GM18498 (cell line): Measurements from ENCODE around the gene SVBP.
"Not testable (repeated sequence)": the region's sequence is repeated elsewhere in the genome, so short reads cannot be mapped to it uniquely, and the experiment has no call there.

Experiments used
- ATAC-seq: cut with Tn5 transposase; IDR thresholded peaks from one replicate; pipeline ENCODE4 v1.9.1; 2021; ENCODE audit warnings: mild to moderate bottlenecking, moderate library complexity; ENCODE audit not compliant: unreplicated experiment

Gene SVBP

DNA sequence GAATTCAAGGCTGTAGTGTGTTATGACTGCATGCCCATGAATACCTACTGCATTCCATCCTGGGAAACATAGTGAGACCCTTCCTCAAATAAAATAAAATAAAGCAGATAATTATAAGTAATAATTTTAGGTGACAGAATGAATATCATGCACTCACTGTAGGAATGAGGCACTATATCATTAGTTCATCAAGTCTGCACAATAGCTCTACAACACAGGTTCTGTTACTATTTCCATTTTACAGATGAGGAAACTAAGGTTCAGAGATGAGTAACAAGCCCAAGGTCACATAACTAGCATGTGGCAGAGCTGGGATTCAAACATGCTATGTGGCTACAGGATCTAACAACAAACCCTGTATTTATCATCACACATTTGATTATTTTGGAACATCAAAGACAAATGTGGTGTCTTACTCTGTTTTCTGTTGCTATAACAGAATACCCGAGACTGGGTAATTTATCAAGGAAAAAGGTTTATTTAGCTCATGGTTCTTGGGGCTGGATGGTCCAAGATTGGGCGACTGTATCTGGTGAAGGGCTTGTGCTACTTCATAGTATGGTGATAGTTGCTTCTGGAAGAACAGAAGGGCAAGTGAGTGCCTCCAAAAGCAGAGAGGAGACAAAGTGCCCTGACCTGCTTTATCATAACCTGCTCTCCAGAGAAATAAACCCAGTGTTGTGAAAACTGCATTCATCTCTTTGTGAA lies 24.4 kb upstream of the SVBP start:
- no peak for ATAC-seq

DNA sequence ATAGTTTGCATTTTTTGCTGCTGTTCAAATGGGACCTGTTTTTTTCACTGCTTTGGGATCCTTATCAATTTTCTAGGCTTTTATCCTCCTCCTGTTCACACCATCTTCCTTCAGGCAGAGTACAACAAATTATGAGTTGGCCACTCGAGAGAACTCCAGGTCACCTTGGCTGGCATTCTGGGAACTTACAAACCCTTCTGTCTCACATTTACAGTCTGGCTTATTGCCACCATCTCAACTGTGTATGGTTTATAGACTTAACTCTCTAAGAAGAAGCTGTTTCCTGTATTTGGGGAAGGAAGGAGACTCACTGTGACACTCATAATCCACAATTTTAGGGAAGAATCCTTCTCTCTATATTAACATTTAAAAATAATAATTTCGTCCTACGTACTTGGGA lies 23.8 kb upstream of the SVBP start:
- ATAC-seq: no peak

DNA sequence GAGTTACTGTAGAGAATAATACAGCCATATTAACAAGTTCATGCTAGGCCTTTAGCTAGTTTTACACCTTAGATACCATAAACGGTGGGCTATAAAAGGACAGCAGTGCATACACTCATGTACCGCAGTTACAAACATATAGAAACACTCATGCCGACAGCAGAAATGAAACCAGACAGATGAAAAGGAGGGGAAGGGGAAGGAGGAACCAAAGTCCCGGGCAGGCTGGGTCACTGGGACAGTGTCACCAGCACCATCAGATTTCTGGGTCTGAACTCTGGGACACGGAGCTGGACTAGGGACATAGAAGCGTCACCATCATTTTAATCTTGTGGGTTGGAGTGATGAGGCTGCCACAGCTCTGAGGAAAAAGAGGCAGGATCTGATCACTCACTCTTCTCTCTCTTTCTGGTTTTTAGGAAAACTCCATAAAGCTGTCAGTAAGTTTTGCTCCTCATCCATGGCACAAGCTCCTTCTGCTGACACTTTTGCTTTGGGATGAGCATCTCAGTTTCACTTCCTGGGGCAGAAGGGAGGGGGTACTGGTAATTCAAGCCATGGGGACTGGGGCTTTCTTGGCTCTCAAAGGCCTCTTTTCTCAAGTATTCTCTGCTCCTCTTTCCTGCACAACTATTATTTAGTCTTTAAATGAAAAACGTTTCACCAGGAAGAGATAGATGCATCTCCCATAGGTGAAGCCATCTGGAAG lies 21.4 kb upstream of the SVBP start:
- no peak for ATAC-seq

DNA sequence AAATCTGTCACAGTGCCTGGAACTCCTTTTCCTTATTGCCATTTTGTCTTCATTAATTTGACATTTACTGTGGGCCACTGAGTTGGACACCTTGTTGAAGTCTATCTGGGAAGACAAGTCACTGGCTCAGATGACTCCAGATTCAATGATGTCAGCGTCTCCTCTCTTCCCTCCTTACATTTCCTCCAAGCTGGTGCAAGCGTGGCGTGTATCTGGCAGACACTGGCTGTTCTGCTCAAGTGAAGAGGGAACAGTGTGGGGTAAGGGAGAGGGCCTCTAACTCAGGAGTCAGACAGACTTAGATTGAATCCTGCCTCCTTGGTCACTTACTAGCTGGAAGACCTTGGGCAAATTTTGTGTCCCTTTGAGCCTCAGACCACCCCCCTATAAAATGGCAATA lies 20.5 kb upstream of the SVBP start:
- no peak for ATAC-seq

DNA sequence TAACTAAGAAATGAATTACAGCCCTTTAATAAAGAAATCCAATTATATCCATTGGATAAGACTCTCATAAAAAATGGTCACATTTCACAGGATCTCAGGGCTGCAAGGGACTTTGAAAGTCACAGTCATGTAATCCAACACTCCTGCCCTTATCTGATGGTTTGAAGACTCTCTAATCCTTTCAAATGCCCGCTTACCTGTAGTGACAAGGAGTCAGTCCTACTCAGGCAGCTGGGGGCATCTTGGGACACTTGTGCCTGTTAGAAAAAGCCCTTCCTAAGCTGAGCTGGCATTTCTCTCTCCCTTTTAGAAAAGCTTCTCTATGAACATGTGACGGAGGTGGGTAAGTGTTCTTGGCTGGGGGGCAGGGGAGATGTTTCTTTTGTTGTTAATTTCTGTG lies 18.2 kb upstream of the SVBP start:
- ATAC-seq: no peak

DNA sequence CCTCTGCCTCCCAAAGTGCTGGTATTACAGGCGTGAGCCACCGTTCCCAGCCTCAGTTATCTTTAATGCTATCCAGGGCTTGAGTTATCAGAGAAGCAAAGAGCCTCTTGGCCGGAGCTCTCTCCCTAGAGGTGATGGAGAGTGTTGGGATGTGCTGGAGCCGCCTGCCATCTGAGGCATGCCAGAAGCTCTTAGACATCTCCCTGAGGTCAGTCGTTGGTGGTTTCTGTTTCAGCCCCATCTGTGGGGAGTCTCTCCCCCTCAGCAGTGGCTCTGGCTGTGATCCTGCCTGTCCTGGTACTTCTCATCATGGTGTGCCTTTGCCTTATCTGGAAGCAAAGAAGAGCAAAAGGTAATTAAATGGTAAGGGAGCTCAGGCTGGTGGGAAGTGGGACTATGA lies 17.6 kb upstream of the SVBP start:
- no peak for ATAC-seq

DNA sequence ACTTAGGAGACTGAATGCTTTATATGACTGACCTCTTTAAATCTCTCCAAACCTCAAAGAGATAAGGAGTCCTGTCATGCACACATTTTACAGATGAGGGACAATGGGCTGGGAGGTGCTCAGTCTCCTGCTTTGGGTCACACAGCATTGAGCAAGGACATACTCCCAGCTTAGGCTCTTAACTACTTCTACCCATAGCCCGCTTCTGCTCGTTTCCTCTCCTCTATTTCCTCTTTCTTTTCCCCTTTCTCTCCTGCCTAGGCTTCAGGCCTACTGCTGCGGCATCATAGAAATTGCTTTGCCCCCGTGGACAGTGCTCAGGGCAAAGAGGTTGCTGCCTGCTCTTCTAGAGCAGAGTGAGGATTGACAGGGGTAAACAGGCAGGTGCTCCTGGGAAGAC lies 16.8 kb upstream of the SVBP start:
- ATAC-seq: no peak

DNA sequence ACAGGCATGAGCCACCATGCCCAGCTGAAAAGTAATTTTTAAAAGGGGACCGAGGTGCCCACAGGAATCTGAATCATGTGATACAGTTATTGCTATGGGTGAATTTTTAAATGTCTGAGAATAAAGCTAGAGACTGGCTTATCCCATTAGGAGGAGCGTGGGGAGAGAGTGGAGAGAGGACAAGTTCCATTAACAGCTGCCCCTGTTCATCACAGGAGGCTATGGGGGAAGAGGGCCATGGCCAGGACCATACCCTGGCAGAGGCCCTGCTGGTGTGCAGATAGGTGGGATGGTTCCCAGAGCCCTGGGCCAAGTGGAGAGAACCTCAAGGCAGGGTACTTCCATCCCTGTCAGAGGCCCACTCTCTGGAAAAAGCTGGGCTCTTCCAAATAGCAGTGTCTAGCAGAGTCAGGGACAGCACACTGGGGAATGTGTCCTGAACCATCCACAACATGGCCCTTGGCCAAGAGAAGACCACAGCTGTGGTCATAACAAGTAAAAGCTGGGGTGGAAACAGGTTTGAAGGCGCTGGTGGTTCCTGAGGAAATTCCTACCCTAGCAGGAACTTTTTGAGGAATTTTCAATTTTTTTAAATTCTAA lies 15.5 kb upstream of the SVBP start:
- ATAC-seq: no peak

DNA sequence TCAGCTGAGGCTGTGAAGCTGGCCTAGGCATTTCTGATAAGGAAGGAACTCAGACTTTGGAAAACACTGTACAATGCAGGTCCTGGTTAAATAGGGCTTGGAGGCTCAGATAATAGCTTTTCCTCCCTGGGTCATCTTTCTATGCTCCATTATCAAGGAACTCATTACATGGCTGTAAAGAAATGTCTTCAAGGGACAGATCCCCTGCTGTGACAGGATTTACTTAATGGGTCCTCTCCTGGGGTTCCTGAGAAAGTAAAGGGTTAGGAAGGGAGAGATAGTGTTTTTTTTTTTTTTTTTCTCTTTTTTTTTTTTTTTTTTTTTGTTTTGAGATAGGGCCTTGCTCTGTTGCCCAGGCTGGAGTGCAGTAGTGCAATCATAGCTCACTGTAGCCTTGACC lies 14.1 kb upstream of the SVBP start:
- no peak for ATAC-seq

DNA sequence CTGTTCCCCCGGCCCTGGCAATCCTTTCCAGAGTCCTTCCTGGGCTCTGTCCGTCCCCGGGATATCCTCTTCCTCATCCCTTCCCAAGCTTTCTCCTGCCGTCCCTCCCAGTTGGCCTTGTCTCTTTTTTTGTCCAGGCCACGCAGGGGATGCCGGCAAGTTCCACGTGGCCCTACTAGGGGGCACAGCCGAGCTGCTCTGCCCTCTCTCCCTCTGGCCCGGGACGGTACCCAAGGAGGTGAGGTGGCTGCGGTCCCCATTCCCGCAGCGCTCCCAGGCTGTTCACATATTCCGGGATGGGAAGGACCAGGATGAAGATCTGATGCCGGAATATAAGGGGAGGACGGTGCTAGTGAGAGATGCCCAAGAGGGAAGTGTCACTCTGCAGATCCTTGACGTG lies 13.4 kb upstream of the SVBP start:
- ATAC-seq: no peak

DNA sequence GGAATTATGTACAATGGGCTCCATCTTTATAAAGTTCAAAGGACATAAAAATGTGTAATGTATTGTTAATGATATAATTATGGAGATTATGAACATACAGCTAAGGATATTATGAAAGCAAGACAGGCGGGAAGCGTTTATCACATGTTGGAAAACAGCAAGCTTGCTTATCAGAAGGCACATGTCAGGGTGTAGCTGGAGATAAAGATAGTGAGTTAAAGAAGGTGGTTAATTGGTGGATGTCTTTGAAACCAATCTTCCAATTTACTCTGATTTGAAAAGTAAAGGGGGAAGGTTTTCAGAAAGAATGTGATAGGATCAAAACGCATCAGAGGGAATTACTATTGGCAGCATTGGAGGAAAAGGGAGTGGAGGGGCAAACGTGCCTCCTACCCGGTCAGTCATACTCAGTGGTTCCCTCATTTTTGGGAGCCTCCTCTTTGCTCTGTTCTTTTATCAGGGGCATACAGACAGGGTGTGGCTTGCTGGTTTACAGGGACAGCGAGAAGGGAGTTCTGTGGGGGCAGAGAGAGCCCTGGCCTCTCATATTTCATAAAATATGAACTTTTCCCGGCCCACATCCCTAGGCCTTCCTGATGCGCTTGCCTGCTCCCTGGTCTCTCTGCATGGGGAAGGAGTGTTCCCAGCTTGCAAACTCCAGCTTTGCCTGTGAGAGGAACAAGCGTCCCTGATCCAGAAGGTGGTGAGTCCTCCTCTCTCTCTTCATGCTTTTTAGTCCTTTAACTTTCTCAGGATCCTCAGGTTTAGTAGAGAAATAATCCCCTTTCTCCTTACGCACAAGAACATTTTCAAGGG lies 8.0 kb upstream of the SVBP start:
- no peak for ATAC-seq

DNA sequence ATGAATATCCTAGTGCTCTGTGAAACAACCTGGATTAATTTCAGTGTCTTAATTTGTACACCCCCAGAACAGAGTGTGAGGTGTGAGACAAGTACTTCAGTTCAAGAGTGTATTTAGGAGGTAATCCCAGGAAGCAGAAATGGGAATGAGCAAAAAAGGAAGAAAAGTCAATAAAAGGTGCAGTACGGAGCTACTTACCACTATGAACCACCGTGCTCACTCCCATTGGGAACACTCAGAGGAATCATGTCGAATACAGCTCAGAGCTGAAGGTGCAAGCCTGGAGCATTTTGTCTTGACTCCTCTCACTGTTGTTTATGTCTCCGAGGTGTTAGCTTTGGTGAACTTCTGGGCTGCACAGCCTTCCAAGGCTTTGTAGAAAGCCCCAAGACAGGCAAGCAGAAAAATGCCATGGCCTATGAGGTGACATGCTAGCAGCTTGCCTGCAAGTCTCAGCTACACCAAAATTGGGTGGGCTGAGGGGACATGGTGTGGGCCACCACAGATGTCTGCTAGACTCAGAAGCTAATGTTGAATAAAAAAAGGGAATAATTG lies 7.4 kb upstream of the SVBP start:
- no peak for ATAC-seq

DNA sequence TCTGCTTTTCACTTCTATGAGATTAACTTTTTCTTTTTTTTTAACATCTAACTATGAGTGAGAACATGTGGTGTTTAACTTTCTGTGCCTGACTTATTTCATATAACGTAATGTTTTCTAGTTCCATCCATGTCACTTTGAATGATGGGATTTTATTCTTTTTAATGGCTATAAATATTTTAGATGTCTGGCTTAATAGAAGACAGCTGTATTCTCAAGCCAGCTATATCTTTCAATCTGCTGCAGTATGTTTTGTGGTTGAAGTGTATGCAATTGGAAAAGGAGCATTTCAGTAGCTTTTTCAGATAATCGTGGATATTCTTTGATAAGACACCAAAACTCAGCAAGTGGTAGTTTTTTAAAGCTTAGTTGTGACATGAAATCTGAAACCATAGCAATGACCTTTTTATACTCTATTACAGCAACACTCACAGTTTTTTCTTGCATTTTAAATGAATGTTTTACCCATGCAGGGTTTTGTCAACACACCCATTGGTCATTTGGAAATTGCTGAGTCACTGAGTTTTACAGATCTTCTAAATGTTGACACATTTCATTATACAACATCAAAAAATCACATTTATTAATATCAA lies 5.7 kb upstream of the SVBP start:
- ATAC-seq: no peak

DNA sequence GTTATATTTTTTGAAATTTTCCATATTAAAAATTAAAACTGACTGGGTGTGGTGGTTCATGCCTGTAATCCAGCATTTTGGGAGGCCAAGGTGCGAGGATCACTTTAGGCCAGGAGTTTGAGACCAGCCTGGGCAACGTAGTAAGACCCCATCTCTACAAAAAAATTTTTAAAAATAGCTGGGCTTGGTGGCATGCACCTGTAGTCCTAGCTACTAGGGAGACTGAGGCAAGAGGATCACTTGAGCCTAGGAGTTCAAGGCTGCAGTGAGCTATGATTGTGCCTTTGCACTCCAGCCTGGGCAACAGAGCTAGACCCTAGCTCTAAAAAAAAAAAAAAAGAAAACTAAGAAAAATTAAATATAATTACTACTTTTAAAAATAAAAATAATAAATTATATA lies 4.5 kb upstream of the SVBP start:
- ATAC-seq: no peak

DNA sequence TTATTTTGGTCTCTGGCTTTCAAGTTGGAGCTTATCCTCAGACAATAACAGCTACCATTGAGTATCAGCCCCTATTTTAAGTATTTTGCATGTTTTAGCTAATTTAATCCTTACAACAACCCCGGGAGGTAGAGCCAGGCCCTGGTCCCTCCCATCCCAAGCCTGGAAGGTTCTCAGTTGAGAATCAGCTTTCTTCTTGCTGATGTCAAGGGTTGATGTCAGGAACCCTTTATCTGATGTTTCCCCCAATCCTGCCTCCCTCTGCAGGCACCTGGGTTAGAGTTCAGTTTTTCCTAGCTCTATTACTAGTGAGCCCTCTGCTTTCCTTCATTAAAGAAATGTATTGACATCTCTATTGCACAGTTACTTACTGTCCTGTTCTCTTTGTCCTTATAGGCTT lies 3.6 kb upstream of the SVBP start:
- no peak for ATAC-seq

DNA sequence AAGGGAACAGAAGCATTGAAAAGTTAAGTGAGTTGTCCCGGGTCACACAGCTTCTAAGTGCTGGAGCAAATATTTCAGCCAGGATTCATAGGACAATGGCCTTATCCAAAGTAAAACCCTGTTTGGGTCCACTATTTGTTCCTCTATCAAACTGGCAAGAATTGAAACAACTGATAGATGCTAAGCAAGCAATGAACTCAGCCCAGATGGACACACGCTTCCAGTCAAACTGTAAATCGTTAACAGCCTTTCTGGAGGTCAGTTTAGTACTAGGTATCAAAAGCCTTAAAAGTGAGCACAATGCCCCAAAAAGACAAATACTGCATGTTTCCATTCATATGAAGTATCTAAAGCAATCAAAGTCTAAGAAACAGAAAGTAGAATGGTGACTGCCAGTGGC lies 779 bp upstream of the SVBP start:
- ATAC-seq: no peak

DNA sequence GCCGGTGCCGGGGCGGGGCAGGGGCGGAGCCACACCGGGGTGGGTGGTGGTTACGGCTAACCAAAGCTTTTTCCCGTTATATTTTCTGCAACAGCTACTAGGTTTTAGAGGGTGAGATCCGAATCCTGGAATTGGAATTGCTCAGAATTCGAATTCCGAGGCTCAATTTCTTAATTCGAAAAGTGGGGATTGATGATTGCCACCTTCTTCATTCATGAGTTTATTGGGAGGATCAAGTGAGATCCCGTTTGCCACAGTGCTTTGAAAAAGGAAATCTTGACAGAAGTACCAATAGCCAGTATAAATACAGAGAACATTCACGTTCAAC lies 207 bp upstream of the SVBP start:
- ATAC-seq: no peak

DNA sequence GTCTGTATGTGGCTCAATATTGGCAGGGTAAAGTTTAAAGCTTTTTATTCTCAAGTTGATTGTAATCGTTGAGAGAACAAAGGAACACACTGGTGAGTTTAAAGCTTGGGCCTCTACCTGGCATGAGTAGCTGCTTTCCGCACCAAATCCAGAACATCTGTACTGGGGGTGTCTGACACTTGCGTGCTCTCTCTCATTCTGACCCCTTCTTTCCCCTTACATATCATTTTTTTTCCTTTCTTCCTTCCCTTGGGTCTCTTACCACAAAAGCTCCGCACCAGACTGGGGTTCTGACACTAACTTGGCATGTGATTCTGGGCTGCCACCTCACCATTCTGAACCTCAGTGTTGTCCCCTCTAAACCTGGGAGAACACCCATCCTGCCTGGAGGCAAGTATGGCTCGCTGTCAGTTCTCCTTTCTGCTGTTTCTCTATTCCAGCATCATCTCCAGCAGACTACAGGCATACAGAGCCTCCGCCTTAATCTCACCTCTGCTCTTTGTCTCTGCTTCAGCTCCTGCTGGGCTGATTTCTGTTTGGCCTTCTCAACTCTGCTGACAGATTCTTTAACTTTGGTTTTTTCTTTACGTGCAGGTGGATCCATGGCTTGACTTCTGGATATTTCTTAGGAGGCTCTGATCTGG lies 1.1 kb downstream of the SVBP start:
- no peak for ATAC-seq

DNA sequence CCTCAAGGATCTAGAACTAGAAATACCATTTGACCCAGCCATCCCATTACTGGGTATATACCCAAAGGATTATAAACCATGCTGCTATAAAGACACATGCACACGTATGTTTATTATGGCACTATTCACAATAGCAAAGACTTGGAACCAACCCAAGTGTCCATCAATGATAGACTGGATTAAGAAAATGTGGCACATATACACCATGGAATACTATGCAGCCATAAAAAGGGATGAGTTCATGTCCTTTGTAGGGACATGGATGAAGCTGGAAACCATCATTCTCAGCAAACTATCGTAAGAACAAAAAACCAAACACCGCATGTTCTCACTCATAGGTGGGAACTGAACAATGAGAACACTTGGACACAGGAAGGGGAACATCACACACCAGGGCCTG lies 2.4 kb downstream of the SVBP start:
- ATAC-seq: not testable (repeated sequence)

DNA sequence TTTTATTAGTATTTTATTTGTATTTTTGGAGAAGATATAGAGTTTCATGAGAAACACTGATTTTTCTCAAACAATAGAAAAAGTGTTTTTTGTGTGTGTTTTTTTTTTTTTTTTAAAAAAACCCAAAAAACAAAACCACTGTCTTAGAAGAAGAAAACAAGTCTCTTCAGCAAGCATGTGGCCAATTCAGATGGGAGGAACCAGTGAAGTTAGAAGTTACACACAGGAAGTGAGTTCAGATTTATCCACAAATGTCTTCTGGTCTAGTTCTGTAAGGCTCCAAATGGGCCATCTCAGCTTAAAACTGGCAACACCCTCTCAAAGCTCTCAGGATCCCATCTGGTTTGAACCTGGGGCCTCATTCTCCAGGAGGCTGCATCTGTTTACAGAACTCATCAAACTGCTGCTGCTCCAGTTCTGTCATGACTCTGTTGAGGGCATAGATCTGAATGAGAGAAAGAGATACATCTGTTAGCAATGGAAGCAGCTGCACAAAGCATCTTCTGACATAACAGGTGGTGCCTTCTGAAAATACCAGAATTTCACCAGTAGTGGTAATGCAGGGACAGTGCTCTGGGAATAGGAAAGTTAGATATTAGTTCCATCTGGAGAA lies 10.0 kb downstream of the SVBP start:
- ATAC-seq: no peak
